K562 (cell line): ENCODE data around the gene DEPP1. TPM values are rescaled to one million over a fixed set of nuclear protein-coding genes. Genes with fewer than 3 reads are reported as not detected.

Experiments
- ATAC-seq: fragments of 200-7000 bp; cut with Tn5 transposase; 3 replicates; pipeline ENCODE4 v1.9.1; 2020; ENCODE audit warnings: moderate library complexity
- BruUV-seq: library from RNA; stranded (reverse); fragments of 400-500 nt; replicated peaks from 2 replicates; lab custom pipeline; 2021; lab: Mats Ljungman, UMichigan
- CTCF ChIA-PET: fragments of 300-600 bp; formaldehyde crosslinking; extraction: SDS; loops from one replicate; lab custom pipeline; 2021; ENCODE audit warnings: low intra/inter-chr PET ratio; lab: Yijun Ruan, JAX
- POLR2A ChIA-PET: fragments of 300-600, 350-650 bp; sonication (Branson Sonifier 250); formaldehyde crosslinking; extraction: SDS; loops from one replicate; lab custom pipeline; 2021; ENCODE audit warnings: antibody characterized with exemption, inconsistent platforms; lab: Yijun Ruan, JAX
- DNase-seq, 4 experiments: peaks; one replicate each; pipeline versions ENCODE4 v3.0.0 to v3.0.0-alpha.2; 2011 to 2018; ENCODE audit warnings: low spot score in 3 of 4, mixed read lengths in 3 of 4; ENCODE audit errors: extremely low read depth in 1 of 4
- FAIRE-seq: peaks from 2 replicates; lab custom pipeline; 2011; peaks lifted over from hg19 to GRCh38; lab: Jason Lieb, UNC
- H2AFZ ChIP-seq: 2 replicates; pipeline ENCODE4 v1.6.0; 2011; ENCODE audit warnings: low read depth, low read length, control low read depth, inconsistent platforms
- H3K27ac ChIP-seq: fragments of 200-600 bp; 3 replicates; pipeline ENCODE4 v1.8.0; 2011; ENCODE audit warnings: low read depth, mild to moderate bottlenecking, control low read depth, inconsistent platforms, low read length, moderate library complexity, mixed read lengths; ENCODE audit errors: extremely low read depth
- H3K27me3 ChIP-seq, 2 experiments: fragments of 300-600 bp in 1 of 2; 2 replicates in 1 of 2; 3 replicates in 1 of 2; pipeline versions ENCODE4 v1.6.0 to v1.8.0; 2011; ENCODE audit warnings: inconsistent platforms in 2 of 2, low read length in 2 of 2, mild to moderate bottlenecking in 1 of 2, mixed read lengths in 1 of 2, moderate library complexity in 1 of 2; ENCODE audit not compliant: control insufficient read depth in 2 of 2, insufficient read depth in 2 of 2
- H3K36me3 ChIP-seq: fragments of 300-600 bp; 3 replicates; pipeline ENCODE4 v1.8.0; 2011; ENCODE audit warnings: mild to moderate bottlenecking, low read length, inconsistent platforms; ENCODE audit not compliant: control insufficient read depth, insufficient read depth
- H3K4me1 ChIP-seq, 2 experiments: fragments of 200-600 bp in 1 of 2; replicated peaks in 1 of 2; 2 replicates in 1 of 2; 3 replicates in 1 of 2; pipeline versions ENCODE4 v1.5.1 to v1.8.0; 2011; ENCODE audit warnings: inconsistent platforms in 2 of 2, low read length in 2 of 2, mild to moderate bottlenecking in 1 of 2, mixed read lengths in 1 of 2, moderate library complexity in 1 of 2; ENCODE audit not compliant: control insufficient read depth in 2 of 2, insufficient read depth in 2 of 2
- H3K4me2 ChIP-seq: 2 replicates; pipeline ENCODE4 v1.6.1; 2011; ENCODE audit warnings: low read length, control low read depth, inconsistent platforms, mixed read lengths; ENCODE audit not compliant: insufficient read depth
- H3K4me3 ChIP-seq: fragments of 200-600 bp; sonication (generic), shearing (Covaris generic); 2 replicates; pipeline ENCODE4 v1.5.1; 2016; ENCODE audit warnings: control low read depth, inconsistent platforms
- H3K79me2 ChIP-seq: fragments of 200-600 bp; 3 replicates; pipeline ENCODE4 v1.8.0; 2011; ENCODE audit warnings: low read length, inconsistent platforms; ENCODE audit not compliant: control insufficient read depth, insufficient read depth
- H3K9ac ChIP-seq, 2 experiments: 2 replicates each; pipeline versions ENCODE4 v1.6.0 to v1.6.1; 2011; ENCODE audit warnings: low read depth in 2 of 2, low read length in 2 of 2, control low read depth in 1 of 2, inconsistent platforms in 1 of 2, mild to moderate bottlenecking in 1 of 2, mixed read lengths in 1 of 2; ENCODE audit not compliant: insufficient read depth in 1 of 2
- H3K9me1 ChIP-seq: one replicate; pipeline ENCODE4 v1.6.0; 2011; ENCODE audit warnings: inconsistent platforms, mild to moderate bottlenecking, low read length, moderate library complexity; ENCODE audit not compliant: control insufficient read depth, insufficient read depth
- H3K9me3 ChIP-seq: replicated peaks from 2 replicates; pipeline ENCODE4 v1.5.1; 2011; ENCODE audit warnings: low read depth, low read length, inconsistent platforms; ENCODE audit not compliant: control insufficient read depth, insufficient read depth
- H4K20me1 ChIP-seq: replicated peaks from 2 replicates; pipeline ENCODE4 v1.6.1; 2011; ENCODE audit warnings: low read length, inconsistent platforms, mixed read lengths; ENCODE audit not compliant: control insufficient read depth, insufficient read depth
- CBX5 ChIP-seq: IDR thresholded peaks from 2 replicates; pipeline ENCODE4 v1.6.1; 2014; ENCODE audit warnings: low read depth, borderline replicate concordance
- CTBP1 ChIP-seq: fragments of 450-650 bp; IDR thresholded peaks from 2 replicates; pipeline ENCODE4 v1.6.1; 2016; ENCODE audit warnings: borderline replicate concordance
- TRIM28 ChIP-seq: fragments of 450-650 bp; IDR thresholded peaks from 2 replicates; pipeline ENCODE4 v1.6.1; 2017
- WGBS: fragments of 100-300 bp; shearing (Covaris generic); methylation state at CpG from one replicate; pipeline ENCODE4 v1.1.6; 2016; ENCODE audit warnings: low coverage, mixed read lengths; ENCODE audit not compliant: insufficient coverage; ENCODE audit errors: missing lambda C conversion rate; 5-methylcytosine and 5-hydroxymethylcytosine counted together
- in situ Hi-C: fragments of 300-500 bp; cut with MboI; formaldehyde crosslinking; loops from 4 replicates; pipeline ENCODE4 v1.15.0; 2018; ENCODE audit warnings: inconsistent platforms, mixed read lengths
- intact Hi-C: fragments of 100-400 bp; cut with micrococcal nuclease; formaldehyde crosslinking; loops from 2 replicates; pipeline ENCODE4 v1.14.2; 2022
- polyA plus RNA-seq, 8 experiments: library from polyadenylated mRNA; depleted of rRNA in 4 of 8; stranded (reverse) in 5 of 8; unstranded in 3 of 8; fragments of >200 nt; fragmentation: Nextera tagmentation in 2 of 8; fragmentation: Illumina TruSeq in 1 of 8; extraction: Ambion mirVana in 2 of 8; extraction: Trizol in 1 of 8; gene quantifications; 2 replicates each; pipeline versions ENCODE4 v1.2.1 to v1.2.3, GENCODE V29; 2011 to 2014; ENCODE audit warnings: inconsistent platforms in 1 of 8, missing spikeins in 1 of 8
- total RNA-seq, 7 experiments: library from RNA; depleted of rRNA in 6 of 7; stranded (reverse); fragments of >200 nt in 6 of 7; fragmentation: Illumina TruSeq in 2 of 7; extraction: Trizol in 2 of 7; gene quantifications; 2 replicates each; pipeline versions ENCODE4 v1.2.1 to v1.2.3, GENCODE V29; 2011 to 2021; ENCODE audit warnings: low replicate concordance in 1 of 7
- TF ChIP-seq, protein P1 (sequence below), 2 experiments: fragments of 450-650 bp; IDR thresholded peaks; 2 replicates each; pipeline ENCODE4 v1.6.1; 2016; ENCODE audit warnings: mild to moderate bottlenecking in 2 of 2, borderline replicate concordance in 1 of 2, low read depth in 1 of 2, moderate library complexity in 1 of 2
- TF ChIP-seq, protein P2 (sequence below), 2 experiments: fragments of 450-650 bp; IDR thresholded peaks; 2 replicates each; pipeline ENCODE4 v1.6.1; 2016
- TF ChIP-seq, protein P3 (sequence below), 3 experiments: fragments of 200-800 bp in 1 of 3; fragments of 250-450 bp in 1 of 3; fragments of 450-650 bp in 1 of 3; sonication (Bioruptor Pico) in 1 of 3; sonication (Bioruptor generic) in 1 of 3; formaldehyde crosslinking in 1 of 3; IDR thresholded peaks; 2 replicates each; pipeline versions ENCODE4 v1.6.1 to v1.8.0; 2016 to 2022; ENCODE audit warnings: mild to moderate bottlenecking in 2 of 3, missing genetic modification characterization in 2 of 3, missing compliant biosample characterization in 1 of 3, moderate library complexity in 1 of 3

Gene DEPP1
- total and polyA plus RNA-seq, 9 of the 15 experiments (the other 6 are each of a cell fraction or from before 2014, with no cell fraction given) = 0.04 to 0.54 (median 0.20) TPM; not detected in 1

DNA sequence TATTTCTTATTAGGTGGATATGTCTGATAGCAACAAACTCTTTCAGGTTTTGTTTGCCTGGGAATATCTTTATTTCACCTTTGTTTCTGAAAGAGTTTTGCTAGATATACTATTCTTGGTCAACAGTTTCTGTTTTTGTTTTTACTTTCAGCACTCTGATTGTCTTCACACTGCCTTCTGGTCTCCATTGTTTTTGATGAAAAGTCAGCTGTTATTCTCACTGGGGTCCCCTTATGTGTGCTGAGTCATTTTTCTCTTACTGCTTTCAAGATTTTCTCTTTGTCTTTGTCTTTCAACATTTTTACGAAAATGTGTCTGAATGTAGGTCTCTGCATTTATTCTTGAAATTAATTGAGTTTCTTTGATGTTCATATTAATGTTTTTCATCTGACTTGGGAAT is 34.3 kb downstream of the DEPP1 start:
- no peak overlapping the region for H3K27ac ChIP-seq
- H4K20me1 ChIP-seq = no peaks in the 10 kb centered on the region
- H3K9ac ChIP-seq = no peak overlapping the region
- ATAC-seq = no peak
- FAIRE-seq = no peak
- H3K9me1 ChIP-seq = no peaks in the 10 kb centered on the region
- H3K9me3 ChIP-seq = no peaks in the 10 kb centered on the region
- in situ Hi-C loops (no loop called here), intact Hi-C loops (no loop called here)
- H3K79me2 ChIP-seq = no peaks in the 10 kb centered on the region
- no peak overlapping the region for H3K4me3 ChIP-seq
- peak in 1 of 4 experiments; percentile 33 for DNase-seq
- no peak overlapping the region for H3K4me2 ChIP-seq
- ChIA-PET CTCF (no interaction called here), POLR2A (interaction anchor here (1.2 kb wide), 1 partner anchor 9 kb away, joined by 4 read pairs; no protein-coding TSS in a partner anchor)
- BruUV-seq = no TSS peak
- H2AFZ ChIP-seq = no peak overlapping the region
- WGBS = 0% methylated on average over 1 of the region's 1 CpG
- H3K4me1 ChIP-seq = no peaks in the 10 kb centered on the region
- no peaks in the 10 kb centered on the region for H3K36me3 ChIP-seq
- no peaks in the 10 kb centered on the region for H3K27me3 ChIP-seq
- TF ChIP-seq, protein P1, sequence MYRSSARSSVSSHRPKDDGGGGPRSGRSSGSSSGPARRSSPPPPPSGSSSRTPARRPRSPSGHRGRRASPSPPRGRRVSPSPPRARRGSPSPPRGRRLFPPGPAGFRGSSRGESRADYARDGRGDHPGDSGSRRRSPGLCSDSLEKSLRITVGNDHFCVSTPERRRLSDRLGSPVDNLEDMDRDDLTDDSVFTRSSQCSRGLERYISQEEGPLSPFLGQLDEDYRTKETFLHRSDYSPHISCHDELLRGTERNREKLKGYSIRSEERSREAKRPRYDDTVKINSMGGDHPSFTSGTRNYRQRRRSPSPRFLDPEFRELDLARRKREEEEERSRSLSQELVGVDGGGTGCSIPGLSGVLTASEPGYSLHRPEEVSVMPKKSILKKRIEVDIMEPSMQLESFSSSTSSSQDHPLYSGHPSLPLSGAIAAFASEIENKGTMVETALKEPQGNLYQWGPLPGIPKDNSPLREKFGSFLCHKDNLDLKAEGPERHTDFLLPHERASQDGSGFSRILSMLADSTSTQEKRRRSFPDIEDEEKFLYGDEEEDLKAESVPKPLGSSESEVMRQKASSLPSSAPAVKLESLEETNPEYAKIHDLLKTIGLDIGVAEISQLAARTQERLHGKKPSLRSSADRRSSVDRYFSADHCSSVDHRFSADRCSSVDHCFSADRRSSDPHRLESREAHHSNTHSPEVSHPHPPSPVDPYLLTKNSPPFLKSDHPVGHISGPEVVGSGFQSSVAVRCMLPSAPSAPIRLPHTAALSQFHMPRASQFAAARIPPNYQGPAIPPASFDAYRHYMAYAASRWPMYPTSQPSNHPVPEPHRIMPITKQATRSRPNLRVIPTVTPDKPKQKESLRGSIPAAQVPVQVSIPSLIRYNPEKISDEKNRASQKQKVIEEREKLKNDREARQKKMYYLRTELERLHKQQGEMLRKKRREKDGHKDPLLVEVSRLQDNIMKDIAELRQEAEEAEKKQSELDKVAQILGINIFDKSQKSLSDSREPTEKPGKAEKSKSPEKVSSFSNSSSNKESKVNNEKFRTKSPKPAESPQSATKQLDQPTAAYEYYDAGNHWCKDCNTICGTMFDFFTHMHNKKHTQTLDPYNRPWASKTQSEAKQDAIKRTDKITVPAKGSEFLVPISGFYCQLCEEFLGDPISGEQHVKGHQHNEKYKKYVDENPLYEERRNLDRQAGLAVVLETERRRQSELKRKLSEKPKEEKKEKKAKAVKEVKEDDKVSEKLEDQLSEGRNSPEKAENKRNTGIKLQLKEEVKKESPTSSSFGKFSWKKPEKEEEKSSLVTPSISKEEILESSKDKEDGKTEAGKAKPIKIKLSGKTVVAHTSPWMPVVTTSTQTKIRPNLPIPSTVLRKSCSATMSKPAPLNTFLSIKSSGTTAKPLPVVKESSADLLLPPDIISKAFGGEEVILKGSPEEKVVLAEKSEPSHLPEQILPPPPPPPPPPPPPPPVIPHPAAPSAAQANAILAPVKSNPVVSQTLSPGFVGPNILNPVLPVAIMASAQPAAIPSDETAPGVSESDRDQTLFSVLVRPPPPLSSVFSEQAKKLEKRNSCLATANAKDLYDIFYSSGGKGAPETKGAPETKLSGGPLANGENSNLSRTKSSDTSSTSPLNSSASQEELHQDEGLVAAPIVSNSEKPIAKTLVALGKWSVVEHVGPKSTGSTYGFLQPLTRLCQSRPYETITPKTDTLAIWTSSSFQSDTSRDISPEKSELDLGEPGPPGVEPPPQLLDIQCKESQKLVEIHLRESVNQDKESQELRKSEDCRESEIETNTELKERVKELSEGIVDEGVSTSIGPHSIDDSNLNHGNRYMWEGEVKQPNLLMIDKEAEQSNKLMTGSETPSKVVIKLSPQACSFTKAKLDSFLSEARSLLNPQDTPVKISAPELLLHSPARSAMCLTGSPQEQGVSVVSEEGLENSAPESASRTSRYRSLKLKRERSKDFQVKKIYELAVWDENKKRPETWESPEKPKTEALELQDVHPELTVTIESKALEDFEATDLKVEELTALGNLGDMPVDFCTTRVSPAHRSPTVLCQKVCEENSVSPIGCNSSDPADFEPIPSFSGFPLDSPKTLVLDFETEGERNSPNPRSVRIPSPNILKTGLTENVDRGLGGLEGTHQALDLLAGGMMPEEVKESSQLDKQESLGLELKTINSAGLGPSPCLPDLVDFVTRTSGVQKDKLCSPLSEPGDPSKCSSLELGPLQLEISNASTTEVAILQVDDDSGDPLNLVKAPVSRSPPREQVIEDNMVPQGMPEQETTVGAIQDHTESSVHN (IDR thresholded peaks at IDR 0.05; ENCODE audit: borderline replicate concordance in 1 of 2, low read depth in 1 of 2) = no peak
- TF ChIP-seq CBX5 (peak; percentile 87), CTBP1 (no peak), TRIM28 (peak; percentile 94)
- TF ChIP-seq, protein P2, sequence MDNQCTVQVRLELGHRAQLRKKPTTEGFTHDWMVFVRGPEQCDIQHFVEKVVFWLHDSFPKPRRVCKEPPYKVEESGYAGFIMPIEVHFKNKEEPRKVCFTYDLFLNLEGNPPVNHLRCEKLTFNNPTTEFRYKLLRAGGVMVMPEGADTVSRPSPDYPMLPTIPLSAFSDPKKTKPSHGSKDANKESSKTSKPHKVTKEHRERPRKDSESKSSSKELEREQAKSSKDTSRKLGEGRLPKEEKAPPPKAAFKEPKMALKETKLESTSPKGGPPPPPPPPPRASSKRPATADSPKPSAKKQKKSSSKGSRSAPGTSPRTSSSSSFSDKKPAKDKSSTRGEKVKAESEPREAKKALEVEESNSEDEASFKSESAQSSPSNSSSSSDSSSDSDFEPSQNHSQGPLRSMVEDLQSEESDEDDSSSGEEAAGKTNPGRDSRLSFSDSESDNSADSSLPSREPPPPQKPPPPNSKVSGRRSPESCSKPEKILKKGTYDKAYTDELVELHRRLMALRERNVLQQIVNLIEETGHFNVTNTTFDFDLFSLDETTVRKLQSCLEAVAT (IDR thresholded peaks at IDR 0.05) = no peak
- TF ChIP-seq, protein P3, sequence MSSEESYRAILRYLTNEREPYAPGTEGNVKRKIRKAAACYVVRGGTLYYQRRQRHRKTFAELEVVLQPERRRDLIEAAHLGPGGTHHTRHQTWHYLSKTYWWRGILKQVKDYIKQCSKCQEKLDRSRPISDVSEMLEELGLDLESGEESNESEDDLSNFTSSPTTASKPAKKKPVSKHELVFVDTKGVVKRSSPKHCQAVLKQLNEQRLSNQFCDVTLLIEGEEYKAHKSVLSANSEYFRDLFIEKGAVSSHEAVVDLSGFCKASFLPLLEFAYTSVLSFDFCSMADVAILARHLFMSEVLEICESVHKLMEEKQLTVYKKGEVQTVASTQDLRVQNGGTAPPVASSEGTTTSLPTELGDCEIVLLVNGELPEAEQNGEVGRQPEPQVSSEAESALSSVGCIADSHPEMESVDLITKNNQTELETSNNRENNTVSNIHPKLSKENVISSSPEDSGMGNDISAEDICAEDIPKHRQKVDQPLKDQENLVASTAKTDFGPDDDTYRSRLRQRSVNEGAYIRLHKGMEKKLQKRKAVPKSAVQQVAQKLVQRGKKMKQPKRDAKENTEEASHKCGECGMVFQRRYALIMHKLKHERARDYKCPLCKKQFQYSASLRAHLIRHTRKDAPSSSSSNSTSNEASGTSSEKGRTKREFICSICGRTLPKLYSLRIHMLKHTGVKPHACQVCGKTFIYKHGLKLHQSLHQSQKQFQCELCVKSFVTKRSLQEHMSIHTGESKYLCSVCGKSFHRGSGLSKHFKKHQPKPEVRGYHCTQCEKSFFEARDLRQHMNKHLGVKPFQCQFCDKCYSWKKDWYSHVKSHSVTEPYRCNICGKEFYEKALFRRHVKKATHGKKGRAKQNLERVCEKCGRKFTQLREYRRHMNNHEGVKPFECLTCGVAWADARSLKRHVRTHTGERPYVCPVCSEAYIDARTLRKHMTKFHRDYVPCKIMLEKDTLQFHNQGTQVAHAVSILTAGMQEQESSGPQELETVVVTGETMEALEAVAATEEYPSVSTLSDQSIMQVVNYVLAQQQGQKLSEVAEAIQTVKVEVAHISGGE (CRISPR knock-in tag; IDR thresholded peaks at IDR 0.05) = no peak
